ENCODE data around the gene SMIM5.

- no peak for TF ChIP-seq CTCF (IDR thresholded peaks at IDR 0.05; ENCODE audit: low read length)
- TF ChIP-seq EZH2phosphoT487 (IDR thresholded peaks at IDR 0.05; ENCODE audit: low read length) = no peak
Measured at GRCh38 chr17:75667825-75668224, 34.6 kb downstream of the SMIM5 start.

Data from MM.1S (cell line).